Measurements from ENCODE around the gene CKS2.

Gene CKS2

DNA sequence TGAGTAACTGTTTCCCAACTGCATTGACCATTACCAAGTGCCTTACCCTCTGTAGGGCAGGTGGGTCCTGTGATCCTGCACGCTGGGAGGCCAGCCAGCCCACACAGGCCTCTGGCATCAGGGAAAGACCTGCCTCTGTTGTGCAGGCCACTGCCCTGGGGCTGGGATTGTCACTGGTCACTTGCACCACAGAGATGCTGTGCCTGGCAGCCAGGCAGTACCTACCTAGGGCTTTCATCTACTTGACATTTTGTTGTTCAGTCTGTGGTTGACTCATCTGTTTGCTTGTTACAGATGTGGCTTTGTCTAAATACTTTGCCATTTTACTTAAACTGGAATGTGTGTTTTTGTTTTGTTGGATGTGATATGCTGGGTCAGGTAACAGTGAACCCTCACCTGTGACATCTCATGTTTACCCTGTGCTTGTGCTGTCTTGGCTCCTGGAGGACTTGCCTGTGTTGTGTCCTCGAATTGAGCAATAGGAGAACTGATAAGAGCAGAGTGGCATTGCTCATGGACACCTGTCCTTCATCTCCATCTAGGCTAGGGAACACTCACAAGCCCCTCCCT, 40.1 kb downstream of the CKS2 start:
- no peak for DNase-seq

DNA sequence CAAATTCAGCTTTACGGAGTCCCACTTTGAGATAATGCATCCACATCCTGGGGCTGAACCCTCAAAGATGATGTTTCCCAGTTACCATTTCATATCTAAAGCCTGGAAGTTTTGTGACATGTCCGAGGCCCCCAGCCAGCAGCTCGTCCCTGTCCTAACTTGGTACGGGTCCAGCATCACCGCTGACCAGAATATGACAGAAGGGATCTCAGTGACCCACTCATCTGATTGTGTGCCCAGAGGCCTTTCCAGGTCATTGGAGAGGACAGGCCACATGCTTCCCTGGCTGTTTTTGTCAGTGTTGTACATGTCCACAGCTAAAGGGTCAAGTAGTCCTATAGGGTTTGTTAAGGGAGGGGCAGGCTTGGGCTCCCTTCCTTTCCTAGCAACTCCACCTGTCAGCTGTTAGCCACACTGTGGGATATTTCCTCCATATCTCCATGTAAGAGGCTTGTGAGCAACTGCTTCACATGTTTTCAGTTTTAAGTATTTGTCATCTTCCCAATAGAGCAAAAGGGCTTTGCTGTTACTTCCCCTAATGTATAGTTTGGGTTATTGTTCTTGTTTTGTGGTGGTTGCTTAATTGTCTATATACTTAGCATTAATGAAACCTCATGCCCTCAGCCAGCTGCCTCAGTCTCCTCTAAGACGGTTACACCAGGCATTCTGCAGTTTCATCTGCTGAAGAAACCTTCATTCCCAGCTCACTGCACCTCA, 40.7 kb downstream of the CKS2 start:
- no peak for DNase-seq

DNA sequence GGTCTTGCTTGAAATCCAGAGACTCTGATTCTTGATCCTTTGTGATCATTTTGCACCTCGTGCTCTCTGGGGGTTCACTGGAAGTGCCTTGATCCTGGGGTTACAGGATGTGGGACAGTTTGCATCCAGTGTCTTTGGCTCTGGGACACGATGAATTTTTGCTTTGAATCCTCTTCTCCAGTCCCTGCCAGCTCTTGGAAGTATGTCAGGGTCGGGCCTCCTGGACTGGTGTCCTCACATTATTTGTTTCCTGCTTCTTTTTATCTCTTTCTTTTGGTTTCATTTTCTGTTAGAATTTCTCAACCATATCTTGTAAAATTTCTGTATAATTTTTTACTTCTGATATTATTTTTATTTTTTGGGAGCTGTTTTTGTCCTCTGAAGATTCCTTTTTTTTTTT, 41.5 kb downstream of the CKS2 start:
- DNase-seq = no peak

DNA sequence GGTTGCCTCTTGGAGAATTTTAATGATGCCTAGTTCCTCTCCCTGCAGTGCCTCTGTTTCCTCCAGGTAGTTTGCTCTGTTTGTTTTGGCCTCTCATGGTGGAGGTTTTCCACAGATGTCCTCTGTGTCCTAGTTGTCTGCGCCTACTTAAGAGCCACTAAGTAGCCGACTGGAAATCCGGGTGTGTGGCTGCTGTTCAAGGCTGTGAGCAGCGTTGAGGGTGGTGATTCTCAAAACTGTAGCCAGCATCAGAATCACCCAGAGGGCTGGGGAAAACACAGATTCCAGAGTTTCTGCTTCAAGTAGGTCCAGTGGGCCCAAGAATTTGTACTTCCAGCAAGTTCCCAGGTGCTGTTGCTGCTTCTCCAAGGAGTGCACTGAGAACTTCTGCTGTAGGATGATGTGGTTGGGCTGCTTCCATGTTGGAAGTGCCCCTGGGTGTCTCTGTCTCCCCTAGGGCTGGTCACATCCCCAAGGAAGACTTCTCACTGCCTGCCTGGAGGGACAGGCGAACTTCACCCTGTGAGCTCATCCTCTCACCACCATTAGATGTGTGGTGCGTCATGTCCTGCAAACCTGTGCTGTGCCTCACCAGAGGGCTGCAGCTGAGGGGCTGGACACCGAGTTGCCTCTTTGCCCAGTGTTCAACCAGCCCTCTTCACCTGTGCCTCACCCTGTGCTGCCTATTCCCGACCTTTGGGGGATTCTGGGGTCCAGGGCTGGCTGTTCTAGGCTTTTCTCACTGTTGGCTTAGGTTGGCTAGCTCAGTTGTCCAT, 42.1 kb downstream of the CKS2 start:
- DNase-seq = no peak

DNA sequence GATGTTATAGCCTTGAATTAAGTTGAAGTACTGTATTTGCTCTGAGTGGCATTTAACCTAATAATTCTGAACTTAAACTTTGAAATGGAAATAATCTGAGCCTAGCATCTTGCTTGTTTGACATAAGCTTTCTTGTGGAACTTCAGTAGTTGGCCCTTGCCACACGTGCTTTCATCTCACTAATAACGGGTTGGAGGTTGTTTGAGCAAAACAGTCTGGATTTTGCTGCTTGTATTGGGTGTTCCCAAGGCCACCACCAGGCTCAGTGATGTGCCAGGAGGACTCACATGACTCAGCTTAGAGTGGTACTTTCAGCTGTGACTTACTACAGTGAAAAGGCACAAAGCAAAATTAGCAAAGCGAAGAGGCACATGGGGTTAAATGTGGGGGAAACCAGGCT, 43.0 kb downstream of the CKS2 start:
- DNase-seq = no peak

DNA sequence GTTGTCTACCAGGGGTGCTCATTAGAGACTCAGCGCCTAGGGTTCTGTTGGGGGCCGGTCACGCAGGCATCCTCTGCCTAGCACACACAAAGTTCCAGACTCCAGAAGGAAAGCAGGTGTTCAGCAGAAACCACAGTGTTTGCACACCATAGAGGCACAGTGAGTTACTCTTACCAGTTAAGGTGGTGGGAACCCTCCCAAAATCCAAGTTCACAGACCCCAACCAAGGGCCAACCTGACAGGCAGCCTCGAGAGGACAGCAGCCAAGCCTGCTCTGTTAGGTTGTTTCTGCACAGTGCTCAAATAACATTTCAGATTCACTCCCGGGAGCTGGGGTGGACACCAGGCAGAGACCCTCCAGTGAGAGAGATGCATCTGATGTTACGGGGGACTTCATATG, 43.5 kb downstream of the CKS2 start:
- no peak for DNase-seq

DNA sequence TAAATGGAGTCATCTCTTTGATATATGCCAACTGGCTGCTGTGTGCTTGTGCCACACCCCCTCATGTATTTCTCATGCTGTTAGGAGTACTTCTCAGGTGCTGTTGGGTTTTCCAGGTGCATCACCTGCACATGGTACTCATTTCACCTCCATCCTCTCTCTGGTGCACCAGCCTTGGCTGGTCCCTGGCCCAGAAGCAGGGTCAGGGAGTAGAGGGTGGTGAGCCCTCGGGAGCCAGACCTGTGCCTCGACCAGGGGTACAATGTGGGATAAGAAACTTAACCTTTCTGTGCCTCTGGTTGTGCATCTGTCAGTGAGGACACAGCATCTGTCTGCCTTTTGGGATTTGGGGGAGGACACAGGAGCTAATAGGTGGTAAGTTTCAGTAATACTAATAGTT, 45.8 kb downstream of the CKS2 start:
- DNase-seq = no peak

DNA sequence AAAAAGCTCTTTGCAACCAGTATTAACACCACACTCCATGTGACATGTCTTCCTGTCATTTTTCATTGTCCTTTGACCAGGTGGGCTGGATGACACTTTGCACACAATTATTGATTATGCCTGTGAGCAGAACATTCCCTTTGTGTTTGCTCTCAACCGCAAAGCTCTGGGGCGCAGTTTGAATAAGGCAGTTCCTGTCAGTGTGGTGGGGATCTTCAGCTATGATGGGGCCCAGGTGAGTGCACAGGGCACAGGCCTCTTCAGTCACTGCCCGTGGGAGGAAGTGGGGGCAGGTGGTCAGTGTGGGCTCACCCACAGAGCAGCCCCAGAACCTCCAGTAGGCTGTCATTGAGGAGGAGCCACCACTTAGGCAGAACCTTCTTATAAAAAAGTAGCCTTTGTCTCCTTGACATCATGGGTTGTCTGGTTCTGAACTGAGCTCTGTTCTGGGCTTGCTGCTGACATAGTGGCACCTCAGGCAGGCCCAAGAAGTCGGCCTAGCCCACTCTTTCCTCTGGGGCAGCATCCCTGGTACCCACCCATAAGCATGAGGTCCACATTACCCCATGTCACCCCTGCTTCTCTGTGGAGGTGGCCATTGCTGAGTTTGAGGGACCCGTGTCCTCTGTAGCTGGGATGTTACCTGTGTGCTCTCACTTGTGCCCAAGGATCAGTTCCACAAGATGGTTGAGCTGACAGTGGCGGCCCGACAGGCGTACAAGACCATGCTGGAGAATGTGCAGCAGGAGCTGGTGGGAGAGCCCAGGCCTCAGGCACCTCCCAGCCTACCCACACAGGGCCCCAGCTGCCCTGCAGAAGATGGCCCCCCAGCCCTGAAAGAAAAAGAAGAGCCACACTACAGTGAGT, 46.6 kb downstream of the CKS2 start:
- DNase-seq = no peak

DNA sequence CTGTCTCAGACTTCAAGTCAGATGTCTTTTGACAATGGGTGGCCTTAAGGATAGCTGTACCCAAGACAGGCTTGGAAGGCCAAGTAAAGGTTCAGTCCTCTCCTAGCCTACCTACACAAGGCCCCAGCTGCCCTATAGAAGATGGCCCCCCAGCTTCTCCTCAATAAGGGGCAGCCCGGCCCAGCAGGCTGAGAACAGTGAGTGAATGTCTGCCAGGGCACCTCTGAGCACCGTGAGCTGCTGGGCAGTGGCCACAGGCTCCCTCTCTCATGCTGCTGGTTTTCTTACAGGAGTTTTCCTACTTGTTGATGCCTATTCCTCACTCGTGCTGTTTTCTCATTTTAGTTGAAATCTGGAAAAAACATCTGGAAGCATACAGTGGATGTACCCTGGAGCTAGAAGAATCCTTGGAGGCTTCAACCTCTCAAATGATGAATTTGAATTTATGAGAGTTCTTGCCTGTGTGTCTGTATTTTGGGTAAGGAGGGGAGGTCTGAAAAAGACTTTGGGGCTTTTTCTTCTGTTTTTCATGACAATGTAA, 47.5 kb downstream of the CKS2 start:
- no peak for DNase-seq

DNA sequence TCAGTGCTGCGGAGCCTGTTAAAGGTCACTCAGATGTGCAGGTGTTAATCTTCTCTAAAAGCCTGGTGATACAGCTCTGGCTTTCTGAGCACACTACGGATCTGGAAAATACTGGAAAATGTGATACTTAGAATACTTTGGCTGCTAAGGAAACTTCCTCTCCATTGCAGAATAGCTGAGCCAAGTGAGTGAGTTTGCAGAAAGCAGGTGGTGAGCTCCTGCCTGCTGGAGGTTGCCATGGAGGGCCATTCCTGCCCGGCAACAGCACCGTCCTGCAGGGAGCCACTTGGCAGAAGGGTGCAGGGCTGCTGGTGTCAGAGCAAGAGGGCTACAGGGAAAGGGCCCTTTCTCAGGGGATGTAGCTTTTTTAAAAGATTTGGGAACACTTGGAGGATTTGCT, 48.0 kb downstream of the CKS2 start:
- no peak for DNase-seq

DNA sequence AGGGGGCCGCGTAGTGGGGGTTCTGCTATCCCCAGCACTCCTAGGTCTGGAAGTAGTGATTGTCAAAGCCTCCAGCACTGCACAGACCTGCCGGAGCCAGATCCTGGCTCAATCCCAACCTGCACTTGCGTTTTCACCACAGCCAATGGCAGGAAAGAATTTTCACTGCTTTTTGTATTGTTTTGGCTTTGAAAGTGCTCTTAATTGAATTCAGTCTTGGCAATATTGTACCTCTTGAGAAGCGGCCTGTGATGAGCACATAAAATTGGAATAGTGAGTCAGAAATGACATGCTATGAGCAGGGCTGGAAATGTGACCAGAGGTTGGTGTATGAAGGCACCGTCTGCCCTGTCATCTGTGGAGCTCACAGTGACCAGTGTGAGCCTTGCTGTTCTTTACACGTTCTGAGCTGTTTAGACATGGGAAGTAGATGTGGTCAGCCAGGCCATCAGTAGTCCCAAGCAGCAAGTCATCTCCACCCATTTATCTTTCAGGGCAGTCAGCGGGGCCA, 48.8 kb downstream of the CKS2 start:
- DNase-seq = no peak

DNA sequence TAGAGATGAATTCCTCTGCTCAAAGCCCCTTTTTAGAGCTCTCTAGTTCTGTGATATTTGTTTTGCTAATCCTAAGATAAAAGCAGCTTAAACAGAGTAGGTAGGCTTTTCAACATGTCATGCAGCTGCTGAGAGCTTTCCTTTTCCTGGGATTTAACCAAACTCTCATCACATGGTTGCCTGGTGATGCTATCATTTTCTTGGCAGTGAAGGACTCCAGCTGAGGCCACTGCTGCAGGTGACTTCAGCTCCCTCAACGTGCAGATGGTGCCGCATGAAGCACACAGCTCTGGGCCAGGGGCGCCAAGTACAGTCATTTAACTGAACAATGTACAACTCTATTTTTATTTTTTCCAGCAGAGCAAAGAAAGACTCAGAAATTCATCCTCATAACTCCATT, 49.5 kb downstream of the CKS2 start:
- DNase-seq = no peak

DNA sequence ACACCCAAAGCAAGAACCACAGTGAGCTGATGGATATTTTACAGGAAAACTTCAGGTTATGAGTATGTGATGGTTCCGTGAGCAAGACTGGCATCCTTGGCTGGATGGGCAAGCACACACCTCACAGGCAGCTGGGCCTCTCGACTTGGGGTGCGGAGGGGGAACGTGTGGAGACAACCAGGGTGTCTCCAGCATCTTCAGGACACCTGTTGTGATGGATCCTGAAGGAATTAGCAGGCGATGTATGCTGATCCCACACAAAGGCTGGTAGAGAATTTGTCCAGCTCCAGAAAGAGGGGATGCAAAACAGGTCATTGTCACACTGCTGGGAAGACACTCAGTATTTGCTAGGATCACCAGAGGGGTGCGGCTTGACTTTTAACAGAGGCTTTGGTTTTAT, 50.0 kb downstream of the CKS2 start:
- no peak for DNase-seq

DNA sequence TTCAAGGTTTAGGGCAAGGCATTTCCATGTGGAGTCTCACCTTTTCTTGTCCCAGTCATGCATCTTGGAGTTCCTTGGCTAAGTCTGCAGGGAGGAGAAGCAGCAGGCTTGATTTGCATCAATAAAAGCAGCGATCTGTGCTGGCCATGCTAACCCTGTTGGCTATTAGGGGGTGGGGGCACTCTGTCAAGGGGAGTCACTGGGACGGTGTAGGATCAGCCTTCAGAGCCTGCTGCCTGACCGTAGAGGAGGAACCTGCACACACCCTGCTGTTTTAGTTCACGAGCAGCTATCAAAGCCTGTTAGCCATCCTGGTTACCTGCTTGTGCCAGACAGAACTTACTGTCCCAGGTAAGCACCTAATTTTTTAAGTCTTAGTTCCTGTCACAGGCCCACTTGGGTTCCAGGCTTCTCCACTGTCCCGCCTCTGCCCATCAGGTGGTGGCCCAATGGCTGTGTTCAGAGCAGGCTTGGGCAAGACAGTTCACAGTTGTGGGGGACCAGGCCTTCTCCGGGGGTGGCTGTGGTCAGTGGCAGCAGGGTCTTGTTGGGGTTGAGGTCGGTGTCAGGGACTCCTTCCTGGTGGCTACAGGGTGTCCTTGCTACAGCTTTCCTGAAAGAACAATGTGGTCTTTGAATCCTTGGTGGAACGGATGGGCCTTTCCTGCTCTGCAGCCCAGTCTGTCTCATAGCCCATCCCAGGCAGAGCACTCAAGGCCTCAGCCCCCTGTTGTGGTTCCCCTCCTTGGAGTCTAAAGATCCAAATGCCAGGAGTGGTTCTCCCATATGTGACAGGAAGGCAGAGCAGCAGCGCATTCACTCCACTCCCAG, 51.0 kb downstream of the CKS2 start:
- no peak for DNase-seq

DNA sequence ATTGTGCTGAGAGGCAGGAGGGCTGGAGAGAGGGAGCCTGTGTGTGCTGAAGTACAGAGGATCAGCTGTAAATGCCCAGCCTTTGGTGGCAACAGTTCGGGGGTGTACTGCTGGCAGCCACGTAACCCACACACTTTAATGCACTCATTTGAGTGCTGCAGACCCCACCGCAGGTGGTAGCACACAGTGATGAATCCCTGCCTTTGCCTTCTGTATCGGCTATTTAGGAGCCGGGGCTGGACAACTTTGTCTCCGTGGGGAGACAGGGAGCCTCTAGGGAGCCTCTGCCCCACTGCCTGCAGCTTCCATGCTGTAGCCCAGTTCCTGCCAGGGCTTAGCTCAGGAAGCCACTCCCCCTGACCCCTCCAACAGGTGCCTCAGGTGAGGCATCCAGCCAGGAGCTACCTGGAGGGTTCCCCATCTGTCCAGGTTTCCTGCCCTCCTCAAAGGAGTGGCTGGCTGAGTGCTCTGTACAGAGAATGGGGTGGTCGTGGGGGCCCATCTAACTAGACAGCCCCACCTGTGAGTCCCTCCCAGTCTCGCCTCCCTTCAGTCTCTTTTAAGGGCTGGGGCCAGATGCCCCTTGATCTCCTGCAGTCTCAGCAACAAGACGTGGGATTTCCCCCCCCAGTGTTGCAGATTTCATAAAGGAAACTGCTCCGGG, 51.8 kb downstream of the CKS2 start:
- no peak for DNase-seq

DNA sequence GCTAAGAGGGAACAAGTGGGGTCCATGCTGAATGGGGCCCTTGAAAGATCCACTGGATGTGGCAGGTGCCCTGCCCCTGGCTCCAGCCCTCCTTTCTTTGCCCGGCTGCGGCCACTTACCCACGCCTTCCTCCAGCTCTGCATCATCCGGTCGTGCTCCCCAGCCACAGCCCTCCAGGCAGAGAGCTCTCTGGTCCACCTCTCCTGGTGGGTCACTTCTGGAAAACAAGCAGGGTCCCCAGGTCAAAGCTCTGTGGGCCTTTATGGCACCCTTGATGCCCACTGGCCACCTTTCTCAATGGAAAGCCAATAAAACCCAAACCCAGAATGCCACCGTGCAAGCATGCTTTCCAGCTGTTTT, 52.3 kb downstream of the CKS2 start:
- DNase-seq = no peak

DNA sequence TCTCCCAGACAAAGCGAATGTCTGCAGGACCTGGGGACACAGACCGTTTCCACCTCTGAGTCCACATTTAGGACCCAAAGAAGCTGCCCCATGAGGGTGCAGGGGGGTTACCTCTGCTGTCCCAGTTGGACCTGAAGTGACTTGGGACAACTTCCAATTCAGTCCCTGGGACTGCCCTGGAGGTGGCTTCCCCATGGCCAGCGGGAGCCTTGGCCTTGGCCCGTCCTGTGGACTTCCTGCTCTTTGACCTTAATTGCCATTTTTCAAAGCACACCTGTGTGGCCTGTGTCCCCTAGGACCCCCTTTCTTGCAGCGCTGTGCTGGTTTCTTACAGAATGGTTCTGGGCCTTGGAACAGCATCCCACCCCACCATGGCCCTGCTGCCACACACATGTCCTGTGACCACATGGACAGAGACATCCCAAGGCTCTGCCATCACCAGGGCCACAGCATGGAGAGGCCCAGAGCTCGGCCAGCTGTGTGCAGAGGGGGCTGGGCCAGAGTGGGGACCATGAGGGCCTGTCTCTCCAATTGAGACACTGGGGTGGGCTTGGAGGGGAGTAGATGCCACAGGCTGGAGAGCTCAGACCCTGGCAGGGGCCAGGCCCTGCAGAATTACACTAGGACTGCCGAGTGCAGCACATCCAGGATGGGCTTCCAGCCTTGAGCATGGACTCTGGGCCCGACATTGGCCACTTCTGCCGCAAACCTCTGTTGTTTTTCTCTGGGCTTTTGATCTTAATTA, 53.1 kb downstream of the CKS2 start:
- no peak for DNase-seq

DNA sequence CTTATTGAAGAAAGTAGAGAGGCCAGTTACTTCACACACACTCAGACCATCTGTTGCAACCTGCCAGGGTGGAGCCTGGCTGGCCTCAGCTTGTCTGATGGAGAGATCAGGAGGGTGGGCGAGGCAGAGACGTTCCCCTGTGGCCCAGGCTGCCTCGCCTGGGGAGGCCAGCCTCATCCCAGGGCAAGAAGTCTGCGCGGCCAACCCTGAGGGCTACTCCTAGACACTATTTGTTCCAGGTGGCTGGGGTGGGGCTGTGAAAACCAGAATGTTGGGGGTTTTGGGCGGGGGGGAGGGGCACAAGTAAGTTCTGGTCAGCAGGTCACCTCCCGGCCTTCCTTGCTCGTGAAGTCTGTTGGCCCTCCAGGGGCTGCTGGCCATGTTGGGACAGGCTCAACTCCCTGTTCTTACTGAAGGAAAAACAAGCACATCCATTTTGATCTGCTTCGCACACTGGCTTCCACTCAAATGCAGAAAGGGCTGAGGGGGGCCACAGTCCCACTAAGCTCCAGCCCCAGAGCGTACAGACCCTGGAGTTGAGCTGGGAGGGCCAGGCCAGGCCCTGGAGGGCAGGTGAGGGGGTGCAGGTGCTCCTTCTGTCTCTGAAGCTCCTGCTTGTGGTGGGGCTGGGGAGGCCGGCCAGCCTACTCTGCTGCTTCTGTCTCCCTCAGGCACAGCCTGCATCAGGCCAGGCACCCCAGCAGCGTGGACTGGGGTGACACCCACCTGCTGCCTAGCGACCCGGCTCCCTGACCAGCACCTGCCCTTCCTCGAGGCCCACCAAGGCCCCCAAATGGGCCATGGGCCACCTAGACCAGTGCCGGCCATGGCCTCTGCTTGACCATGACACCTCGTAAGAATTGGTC, 53.9 kb downstream of the CKS2 start:
- DNase-seq = no peak

DNA sequence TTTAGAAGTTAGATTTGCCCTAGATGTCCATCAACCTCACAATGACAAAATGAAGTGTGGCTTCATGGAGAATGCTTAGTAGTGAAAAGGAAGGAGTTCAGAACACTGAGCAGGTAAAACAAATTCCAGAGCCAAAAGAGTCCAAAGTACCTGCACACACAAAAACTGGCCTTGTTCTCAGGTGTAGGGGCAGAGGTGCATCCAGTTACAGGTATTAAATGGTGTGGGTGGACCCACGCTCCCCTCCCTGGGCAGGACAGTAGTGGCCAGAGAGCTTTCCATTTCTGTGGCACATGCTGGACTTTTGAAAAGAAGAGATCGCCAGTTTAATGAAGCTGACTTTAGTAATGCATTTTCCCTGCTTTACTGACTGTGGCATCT, 54.5 kb downstream of the CKS2 start:
- no peak for DNase-seq

Data from CD4-positive, alpha-beta T cell treated with Interleukin-4 for 4 hours (primary cell).